Muscle of leg (tissue), 11 donors: ENCODE data around the gene ISOC2. TPM values are rescaled to one million over a fixed set of nuclear protein-coding genes. Genes with fewer than 3 reads are reported as not detected.
"Not testable (repeated sequence)": the region's sequence is repeated elsewhere in the genome, so short reads cannot be mapped to it uniquely, and the experiment has no call there.

Source experiments
- DNase-seq: peaks from one replicate; pipeline ENCODE4 v3.0.0; 2013
- H3K27ac ChIP-seq: one replicate; pipeline ENCODE4 v1.5.1; 2013; ENCODE audit warnings: mild to moderate bottlenecking, low read length, control low read depth
- H3K27me3 ChIP-seq: one replicate; pipeline ENCODE4 v1.6.1; 2013; ENCODE audit warnings: low read length; ENCODE audit not compliant: control insufficient read depth, insufficient read depth
- H3K36me3 ChIP-seq: one replicate; pipeline ENCODE4 v1.6.1; 2013; ENCODE audit warnings: low read length; ENCODE audit not compliant: control insufficient read depth, insufficient read depth
- H3K4me1 ChIP-seq: one replicate; pipeline ENCODE4 v1.6.1; 2013; ENCODE audit warnings: low read length; ENCODE audit not compliant: control insufficient read depth, insufficient read depth
- H3K4me3 ChIP-seq: one replicate; pipeline ENCODE4 v1.5.1; 2013; ENCODE audit warnings: low read length, control low read depth
- H3K9me3 ChIP-seq: replicated peaks from 2 replicates; pipeline ENCODE4 v1.6.1; 2013; ENCODE audit warnings: low read depth, low read length; ENCODE audit not compliant: control insufficient read depth
- WGBS: methylation state at CpG from one replicate; pipeline ENCODE4 v1.1.5; 2013; ENCODE audit warnings: missing lambda C conversion rate; ENCODE audit not compliant: insufficient coverage; 5-methylcytosine and 5-hydroxymethylcytosine counted together
- polyA plus RNA-seq, 8 donors: library from polyadenylated mRNA; unstranded; fragments of 120-200 nt; gene quantifications; one replicate each; pipeline versions ENCODE4 v1.2.1 to v1.2.3, GENCODE V29; 2013; ENCODE audit warnings: inconsistent platforms in 1 of 8, low replicate concordance in 1 of 8; ENCODE audit not compliant: insufficient read length in 8 of 8, insufficient read depth in 1 of 8
- total RNA-seq: library from RNA; stranded (reverse); fragments of 120-200 nt; gene quantifications from one replicate; pipeline ENCODE4 v1.2.4, GENCODE V29; 2013

The ISOC2 gene
- total and polyA plus RNA-seq, 9 donors: 31.8 to 39.1 (median 35.3) TPM

DNA sequence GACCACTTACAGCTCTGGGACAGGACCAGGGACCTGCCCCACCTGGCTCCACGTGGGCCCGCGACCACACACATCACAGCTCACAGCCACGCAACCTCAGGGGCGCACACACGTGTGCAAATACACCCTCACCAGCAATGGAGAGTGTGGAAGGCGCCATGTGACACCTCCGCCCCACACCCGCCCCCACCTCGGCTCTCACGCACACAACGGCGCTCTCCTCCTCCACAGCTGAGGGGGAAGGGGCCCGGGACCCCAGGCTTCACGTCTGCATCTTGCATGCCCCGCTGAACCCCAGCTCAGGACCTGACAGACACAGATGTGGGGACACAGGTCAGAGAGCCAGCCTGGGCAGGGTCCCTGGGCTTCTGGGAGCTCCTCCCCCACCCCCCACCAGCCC lies 12.0 kb downstream of the ISOC2 start:
- WGBS: 28% methylated on average over 15 of the region's 16 CpGs
- H3K4me1 ChIP-seq: peaks cover 17% of the 10 kb centered on the region

DNA sequence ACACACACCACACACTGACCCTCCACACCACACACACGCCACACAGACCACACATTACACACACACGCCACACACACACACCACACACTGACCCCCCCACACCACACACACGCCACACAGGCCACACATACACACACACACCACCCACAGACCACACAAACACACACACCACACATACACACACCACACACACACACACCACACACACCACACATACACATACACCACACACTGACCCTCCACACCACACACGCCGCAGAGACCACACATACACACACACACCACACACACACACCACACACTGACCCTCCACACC lies 13.3 kb downstream of the ISOC2 start:
- H3K36me3 ChIP-seq, H3K9me3 ChIP-seq, DNase-seq, H3K27ac ChIP-seq, H3K4me3 ChIP-seq: not testable (repeated sequence)
- peaks cover 17% of the 10 kb centered on the region for H3K4me1 ChIP-seq
- peaks cover 87% of the 10 kb centered on the region for H3K27me3 ChIP-seq
- WGBS: 79% methylated on average over 4 of the region's 5 CpGs

More for the DNA sequence above, 12.0 kb downstream of the ISOC2 start:
- Histone ChIP-seq H3K27me3 (peaks cover 74% of the 10 kb centered on the region), H3K4me3 (no peak overlapping the region), H3K9me3 (no peaks in the 10 kb centered on the region), H3K27ac (no peak overlapping the region), H3K36me3 (peaks cover 2% of the 10 kb centered on the region)
- DNase-seq: no peak

DNA sequence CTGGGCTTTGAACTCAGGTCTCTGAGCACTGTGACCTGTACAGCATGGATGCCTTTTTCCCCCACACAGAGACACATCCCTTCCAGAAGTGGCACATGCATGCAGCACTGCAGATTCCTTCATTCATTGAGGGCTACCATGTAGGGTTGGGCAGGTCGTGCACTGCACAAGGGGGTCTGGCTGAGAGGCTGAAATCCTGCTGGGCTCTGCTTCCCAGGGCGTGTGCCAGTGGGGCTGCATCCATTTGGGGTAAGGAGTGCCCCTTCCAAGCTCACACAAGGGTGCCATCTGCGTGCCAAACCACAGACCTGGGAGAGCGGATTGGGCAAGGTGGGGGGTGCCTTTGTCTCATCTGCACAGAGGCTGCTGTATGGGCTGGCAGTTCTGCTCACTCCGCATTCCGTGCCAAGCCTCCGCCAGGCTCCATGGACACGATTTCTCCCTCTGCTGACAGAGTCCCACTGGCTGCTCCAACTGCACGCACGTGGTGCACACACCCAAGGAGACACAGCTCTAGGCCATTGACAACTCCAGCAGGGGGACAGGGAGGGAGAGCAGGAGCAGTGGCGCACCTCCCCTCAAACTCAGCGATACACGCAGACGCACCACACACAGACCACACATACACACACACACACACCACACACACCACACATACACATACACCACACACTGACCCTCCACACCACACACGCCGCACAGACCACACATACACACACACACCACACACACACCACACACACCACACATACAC lies 13.8 kb downstream of the ISOC2 start:
- Histone ChIP-seq H3K27ac (no peak overlapping the region), H3K4me3 (no peak overlapping the region), H3K9me3 (no peaks in the 10 kb centered on the region), H3K27me3 (peaks cover 87% of the 10 kb centered on the region), H3K36me3 (no peaks in the 10 kb centered on the region), H3K4me1 (peaks cover 12% of the 10 kb centered on the region)
- DNase-seq: no peak
- 30% methylated on average over 13 of the region's 16 CpGs for WGBS

DNA sequence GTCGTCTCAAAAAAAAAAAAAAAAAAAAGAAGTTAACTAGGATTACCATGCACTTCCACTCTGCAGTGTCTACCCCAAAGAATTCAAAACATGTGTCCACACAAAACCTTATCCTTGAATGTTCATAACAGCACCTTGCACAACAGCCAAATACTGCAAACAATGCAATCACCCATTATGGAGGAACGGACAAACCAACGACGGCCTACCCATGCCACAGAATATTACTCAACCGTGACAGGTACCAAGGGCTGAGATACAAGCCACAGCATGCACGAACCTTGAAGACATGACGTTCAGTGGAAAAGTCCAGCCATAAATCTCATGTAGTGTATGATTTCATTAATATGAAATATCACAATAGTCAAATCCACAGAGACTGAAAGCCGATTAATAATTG lies 15.4 kb downstream of the ISOC2 start:
- WGBS: 81% methylated on average over 3 of the region's 8 CpGs
- H3K9me3 ChIP-seq: no peaks in the 10 kb centered on the region
- H3K27ac ChIP-seq: no peak overlapping the region
- no peaks in the 10 kb centered on the region for H3K36me3 ChIP-seq
- H3K27me3 ChIP-seq: peaks cover 85% of the 10 kb centered on the region
- no peaks in the 10 kb centered on the region for H3K4me1 ChIP-seq
- no peak for DNase-seq
- no peak overlapping the region for H3K4me3 ChIP-seq

DNA sequence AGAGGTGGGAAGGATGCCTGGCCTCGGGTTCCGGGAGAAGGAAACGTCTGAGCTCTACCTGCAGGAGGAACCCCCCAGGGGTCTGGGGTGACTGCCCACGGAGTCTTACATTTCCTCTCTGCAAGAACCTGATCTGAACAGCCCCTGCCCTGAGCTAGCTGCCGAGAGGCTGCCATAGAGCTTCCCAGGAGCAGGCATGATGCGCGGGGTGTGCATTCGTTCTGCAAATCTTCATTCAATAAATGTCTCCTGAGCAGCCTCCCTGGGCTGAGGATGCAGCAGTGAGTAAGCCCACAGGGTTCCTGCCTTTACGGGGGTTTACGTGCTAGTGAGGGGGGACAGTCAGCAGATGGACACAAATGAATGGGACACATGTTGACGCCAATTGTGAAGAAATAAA lies 16.8 kb downstream of the ISOC2 start:
- DNase-seq: no peak
- Histone ChIP-seq H3K9me3 (no peaks in the 10 kb centered on the region), H3K4me1 (peaks cover 8% of the 10 kb centered on the region), H3K27me3 (peaks cover 86% of the 10 kb centered on the region), H3K27ac (no peak overlapping the region), H3K4me3 (no peak overlapping the region), H3K36me3 (no peaks in the 10 kb centered on the region)
- WGBS: 47% methylated on average over 10 of the region's 11 CpGs

DNA sequence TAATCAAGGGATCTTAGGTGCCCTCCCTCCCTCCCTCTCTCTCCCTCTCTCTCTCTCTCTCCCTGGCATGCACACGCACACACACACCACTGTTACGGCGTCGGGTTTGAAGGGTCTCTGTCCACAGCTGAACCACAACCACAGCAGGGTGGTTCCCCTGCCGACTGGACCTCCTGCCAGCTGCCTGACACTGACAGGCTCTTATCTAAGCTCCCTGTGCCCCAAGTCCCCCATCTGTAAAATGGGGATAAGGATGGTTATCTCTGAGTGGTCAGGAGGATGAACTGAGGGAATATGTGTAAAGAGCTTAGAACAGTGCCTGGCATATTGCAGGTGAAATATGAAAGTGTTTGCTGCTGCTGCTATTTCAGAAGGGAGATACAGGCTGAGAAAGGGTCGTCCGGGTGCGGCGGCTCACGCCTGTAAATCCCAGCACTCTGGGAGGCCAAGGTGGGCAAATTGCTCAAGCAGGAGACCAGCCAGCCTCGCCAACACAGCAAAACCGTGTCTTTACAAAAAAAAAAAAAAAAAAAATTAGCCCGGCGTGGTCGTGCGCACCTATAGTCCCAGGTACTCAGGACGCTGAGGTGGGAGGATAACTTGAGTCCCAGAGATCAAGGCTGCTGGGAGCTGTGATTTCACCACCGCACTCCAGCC lies 17.5 kb downstream of the ISOC2 start:
- no peaks in the 10 kb centered on the region for H3K36me3 ChIP-seq
- no peak overlapping the region for H3K4me3 ChIP-seq
- H3K9me3 ChIP-seq: no peaks in the 10 kb centered on the region
- 49% methylated on average over 6 of the region's 18 CpGs for WGBS
- no peak overlapping the region for H3K27ac ChIP-seq
- peaks cover 8% of the 10 kb centered on the region for H3K4me1 ChIP-seq
- no peak for DNase-seq
- peaks cover 86% of the 10 kb centered on the region for H3K27me3 ChIP-seq

DNA sequence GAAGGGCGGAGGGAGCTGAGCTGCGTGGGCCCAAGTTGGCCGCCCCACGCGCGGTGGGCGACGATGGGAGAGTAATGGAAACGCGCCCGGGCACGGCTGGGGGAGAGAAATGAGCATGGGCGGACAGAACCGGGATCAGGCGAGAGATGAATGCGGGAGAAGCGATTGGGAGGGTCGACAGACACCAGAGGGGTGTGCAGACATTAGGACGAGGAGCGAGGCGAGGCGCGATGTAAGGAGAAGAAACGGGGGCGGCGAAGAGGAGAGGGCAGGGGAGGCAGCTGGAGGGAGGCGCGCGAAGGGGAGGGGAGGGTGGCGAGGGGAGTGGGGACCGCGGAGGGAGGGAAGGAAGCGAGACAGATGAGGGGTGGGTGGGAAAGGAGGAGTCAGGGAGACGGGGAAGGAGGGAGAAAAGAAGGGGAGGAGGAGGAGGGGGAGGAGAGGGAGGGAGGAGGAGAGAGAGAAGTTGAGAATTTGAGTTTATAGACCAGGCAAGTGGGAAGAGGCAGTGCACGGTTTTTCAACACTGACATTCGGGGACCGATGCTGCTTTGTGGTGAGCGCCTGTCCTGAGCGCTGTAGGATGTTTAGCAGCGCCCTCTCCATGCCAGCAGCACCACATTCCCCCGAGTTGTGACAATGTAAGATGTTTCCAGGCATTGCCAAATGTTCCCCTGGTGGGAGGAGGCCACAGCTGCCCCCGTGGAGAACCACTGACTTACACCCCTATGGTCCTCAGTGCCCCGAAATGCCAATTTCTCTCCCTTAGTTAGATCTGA lies 18.2 kb downstream of the ISOC2 start, which contains the start of gene SHISA7:
TSS of gene SHISA7 (minus strand) at position 256 of the 779 bp plus-strand sequence. CDS start 437 bp downstream, outside the sequence.
- Histone ChIP-seq H3K4me3 (no peak within 1 kb of the TSS), H3K9me3 (no peaks in the 10 kb centered on the region), H3K36me3 (no peaks in the 10 kb centered on the region), H3K27me3 (peaks cover 91% of the 10 kb centered on the region), H3K27ac (no peak within 1 kb of the TSS), H3K4me1 (peaks cover 8% of the 10 kb centered on the region)
- WGBS: 2% methylated on average over 40 of the region's 43 CpGs
- no peak for DNase-seq

DNA sequence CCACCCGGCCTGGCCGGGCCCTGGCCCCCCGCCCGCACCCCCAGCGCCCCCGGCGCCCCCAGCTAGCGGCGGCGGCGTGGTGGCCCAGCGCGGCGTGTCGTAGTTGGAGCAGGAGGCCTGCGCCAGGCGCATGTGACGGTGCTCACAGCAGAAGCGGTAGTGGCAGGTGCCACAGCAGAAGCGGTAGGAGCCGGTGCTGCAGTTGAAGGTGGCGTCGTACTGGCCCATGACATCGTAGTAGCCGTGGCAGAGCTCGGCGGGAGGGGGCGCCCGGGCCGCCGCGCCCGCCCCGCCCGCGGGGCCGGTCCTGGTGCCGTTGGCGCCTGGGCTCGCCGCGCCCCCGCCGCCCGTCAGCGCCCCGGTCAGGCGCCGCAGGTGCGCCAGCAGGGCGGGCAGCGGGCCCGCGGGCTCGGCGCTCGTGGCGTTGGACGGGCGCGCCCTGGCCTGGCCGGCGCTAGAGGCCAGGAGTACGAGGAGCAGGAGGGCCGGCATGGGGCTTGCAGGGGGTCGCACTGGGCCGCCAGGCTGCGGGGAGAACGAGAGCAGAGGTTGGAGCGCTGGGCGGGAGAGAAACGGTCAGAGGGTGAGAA lies 19.0 kb downstream of the ISOC2 start:
- no peak overlapping the region for H3K27ac ChIP-seq
- peaks cover 10% of the 10 kb centered on the region for H3K4me1 ChIP-seq
- under 1% methylated on average over 65 of the region's 72 CpGs for WGBS
- no peaks in the 10 kb centered on the region for H3K9me3 ChIP-seq
- no peaks in the 10 kb centered on the region for H3K36me3 ChIP-seq
- no peak overlapping the region for H3K4me3 ChIP-seq
- DNase-seq: no peak
- peaks cover 88% of the 10 kb centered on the region for H3K27me3 ChIP-seq

DNA sequence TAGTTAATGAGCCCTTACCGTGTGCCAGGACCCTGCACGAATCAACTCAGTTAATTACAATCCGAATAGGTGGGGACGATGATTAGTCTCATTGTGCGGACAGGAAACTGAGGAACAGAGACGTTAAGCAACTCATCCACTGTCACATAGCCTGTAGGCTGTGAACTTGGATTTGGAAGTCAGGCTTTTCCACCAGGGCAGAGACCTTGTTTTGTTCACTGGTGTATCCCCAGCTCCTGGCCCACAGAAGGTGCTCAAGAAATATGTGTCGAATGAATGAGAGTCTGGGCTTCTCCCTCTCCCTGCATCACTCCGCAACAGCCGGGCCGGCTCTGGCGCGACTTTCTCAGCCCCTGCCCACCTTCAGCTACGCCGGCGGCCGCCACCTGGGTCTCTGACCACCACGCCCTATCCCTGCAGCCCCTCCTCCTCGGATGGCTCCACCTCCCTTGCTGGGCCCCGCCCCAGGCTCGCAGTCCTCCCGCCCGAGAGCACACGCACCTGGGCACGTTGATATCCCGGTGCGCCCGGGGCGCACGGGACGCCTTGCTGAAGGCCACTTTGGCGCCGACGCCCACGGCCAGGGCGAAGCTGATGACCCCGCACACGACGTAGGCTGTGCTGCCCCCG lies 19.6 kb downstream of the ISOC2 start:
- peaks cover 84% of the 10 kb centered on the region for H3K27me3 ChIP-seq
- no peaks in the 10 kb centered on the region for H3K36me3 ChIP-seq
- DNase-seq: no peak
- no peaks in the 10 kb centered on the region for H3K9me3 ChIP-seq
- no peak overlapping the region for H3K4me3 ChIP-seq
- 2% methylated on average over 25 of the region's 39 CpGs for WGBS
- peaks cover 11% of the 10 kb centered on the region for H3K4me1 ChIP-seq
- H3K27ac ChIP-seq: no peak overlapping the region
